Nephron progenitor cell (in vitro differentiated cells): ENCODE results near the gene C3AR1.

Experiments
- DNase-seq: peaks from one replicate; pipeline ENCODE4 v3.0.0; 2021
- H3K27ac Mint-ChIP-seq: 2 replicates; pipeline ENCODE4 v1.8.0; 2021; ENCODE audit warnings: mild to moderate bottlenecking, moderate library complexity, mixed read lengths
- H3K27me3 Mint-ChIP-seq: 2 replicates; pipeline ENCODE4 v1.8.0; 2021; ENCODE audit warnings: mild to moderate bottlenecking, low read depth, mixed read lengths; ENCODE audit not compliant: poor library complexity
- H3K36me3 Mint-ChIP-seq: 2 replicates; pipeline ENCODE4 v1.8.0; 2021; ENCODE audit warnings: low read depth, mixed read lengths
- H3K4me1 Mint-ChIP-seq: 2 replicates; pipeline ENCODE4 v1.8.0; 2021; ENCODE audit warnings: mixed read lengths
- H3K4me3 Mint-ChIP-seq: 2 replicates; pipeline ENCODE4 v1.8.0; 2021; ENCODE audit warnings: mild to moderate bottlenecking, moderate library complexity, mixed read lengths
- H3K9me3 Mint-ChIP-seq: 2 replicates; pipeline ENCODE4 v1.8.0; 2021; ENCODE audit warnings: mild to moderate bottlenecking, moderate library complexity, mixed read lengths
- TF ChIP-seq, protein P1 (sequence below): fragments of 200-600 bp; sonication (generic); IDR thresholded peaks from 2 replicates; pipeline ENCODE4 v1.5.0; 2021; ENCODE audit warnings: antibody characterized with exemption

Gene C3AR1

DNA sequence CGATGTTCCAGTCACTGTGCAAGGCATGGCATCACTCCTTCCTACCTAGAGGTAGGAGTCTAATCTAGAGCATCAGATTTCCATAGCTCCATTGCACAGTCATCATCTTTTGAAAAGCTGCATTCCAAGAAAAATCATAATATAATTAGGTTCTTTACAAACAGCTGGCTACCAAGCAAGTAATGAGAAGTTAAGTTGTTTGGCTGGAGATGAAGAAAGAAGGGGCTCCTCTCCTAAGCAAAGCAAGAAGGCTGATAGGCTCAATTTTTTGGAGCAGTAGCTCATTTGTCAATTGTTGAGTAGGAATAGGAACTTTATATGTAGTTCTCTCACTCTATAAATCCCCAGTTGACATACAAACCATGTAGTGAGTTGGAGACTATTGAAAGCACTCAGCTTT lies 25.4 kb downstream of the C3AR1 start:
- H3K27ac Mint-ChIP-seq: no peak overlapping the region
- H3K4me1 Mint-ChIP-seq: peaks cover 35% of the 10 kb centered on the region
- H3K4me3 Mint-ChIP-seq: no peak overlapping the region
- H3K36me3 Mint-ChIP-seq: peaks cover 45% of the 10 kb centered on the region
- DNase-seq: no peak
- H3K27me3 Mint-ChIP-seq: no peaks in the 10 kb centered on the region
- TF ChIP-seq, protein P1, sequence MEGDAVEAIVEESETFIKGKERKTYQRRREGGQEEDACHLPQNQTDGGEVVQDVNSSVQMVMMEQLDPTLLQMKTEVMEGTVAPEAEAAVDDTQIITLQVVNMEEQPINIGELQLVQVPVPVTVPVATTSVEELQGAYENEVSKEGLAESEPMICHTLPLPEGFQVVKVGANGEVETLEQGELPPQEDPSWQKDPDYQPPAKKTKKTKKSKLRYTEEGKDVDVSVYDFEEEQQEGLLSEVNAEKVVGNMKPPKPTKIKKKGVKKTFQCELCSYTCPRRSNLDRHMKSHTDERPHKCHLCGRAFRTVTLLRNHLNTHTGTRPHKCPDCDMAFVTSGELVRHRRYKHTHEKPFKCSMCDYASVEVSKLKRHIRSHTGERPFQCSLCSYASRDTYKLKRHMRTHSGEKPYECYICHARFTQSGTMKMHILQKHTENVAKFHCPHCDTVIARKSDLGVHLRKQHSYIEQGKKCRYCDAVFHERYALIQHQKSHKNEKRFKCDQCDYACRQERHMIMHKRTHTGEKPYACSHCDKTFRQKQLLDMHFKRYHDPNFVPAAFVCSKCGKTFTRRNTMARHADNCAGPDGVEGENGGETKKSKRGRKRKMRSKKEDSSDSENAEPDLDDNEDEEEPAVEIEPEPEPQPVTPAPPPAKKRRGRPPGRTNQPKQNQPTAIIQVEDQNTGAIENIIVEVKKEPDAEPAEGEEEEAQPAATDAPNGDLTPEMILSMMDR: no peak
- no peaks in the 10 kb centered on the region for H3K9me3 Mint-ChIP-seq

DNA sequence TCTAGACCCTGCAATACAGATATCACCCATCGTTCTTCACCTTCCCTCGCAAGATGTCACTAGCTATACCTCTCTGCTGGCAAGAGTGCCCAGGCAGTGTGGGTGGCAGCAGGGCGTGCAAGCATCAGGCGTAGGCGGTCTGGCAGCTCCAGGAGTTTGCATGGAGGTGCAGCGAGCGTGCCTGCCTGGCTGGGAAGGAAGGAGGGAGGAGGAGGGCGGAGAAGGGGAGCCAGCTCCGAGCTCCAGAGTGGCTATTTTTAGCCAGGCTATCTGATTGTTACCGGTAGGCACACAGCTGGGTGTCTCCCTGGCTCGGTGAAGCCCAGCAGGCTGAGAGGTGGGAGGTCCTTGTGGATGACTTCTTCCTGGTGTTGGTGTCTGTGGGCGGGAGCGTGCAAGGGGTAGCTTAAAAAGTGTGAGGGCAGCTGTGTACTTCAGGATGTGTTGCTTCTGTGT lies 27.5 kb downstream of the C3AR1 start:
- no peaks in the 10 kb centered on the region for H3K9me3 Mint-ChIP-seq
- peaks cover 7% of the 10 kb centered on the region for H3K27me3 Mint-ChIP-seq
- peak overlapping the region; percentile 58 for H3K4me3 Mint-ChIP-seq
- no peak overlapping the region for H3K27ac Mint-ChIP-seq
- TF ChIP-seq, protein P1: no peak
- peaks cover 56% of the 10 kb centered on the region for H3K4me1 Mint-ChIP-seq
- DNase-seq: peak; percentile 53
- peaks cover 32% of the 10 kb centered on the region for H3K36me3 Mint-ChIP-seq

DNA sequence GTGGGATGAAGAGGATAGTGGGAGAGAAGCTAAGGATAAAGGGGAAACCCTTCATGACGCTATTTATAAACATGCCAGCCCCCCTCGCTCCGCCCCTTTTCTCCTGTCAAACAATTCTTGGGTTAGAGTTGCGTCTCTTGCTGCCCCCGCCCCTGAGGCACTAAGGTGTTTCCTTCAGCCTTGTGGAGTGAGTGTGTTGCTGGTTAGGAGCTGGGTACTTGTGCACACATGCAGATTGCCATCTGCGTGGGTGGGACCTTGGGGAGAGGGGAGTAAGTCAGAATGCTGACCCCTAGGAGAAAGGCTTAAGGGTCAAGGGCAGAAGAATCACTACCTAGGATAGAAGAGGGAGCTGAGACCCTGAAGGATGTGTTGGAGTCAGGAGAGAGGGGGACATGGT lies 28.2 kb downstream of the C3AR1 start:
- DNase-seq: peak; percentile 11
- TF ChIP-seq, protein P1: no peak
- Mint-ChIP-seq H3K27ac (peak overlapping the region; percentile 49), H3K4me1 (peaks cover 64% of the 10 kb centered on the region), H3K27me3 (peaks cover 8% of the 10 kb centered on the region), H3K36me3 (peaks cover 26% of the 10 kb centered on the region), H3K9me3 (no peaks in the 10 kb centered on the region), H3K4me3 (peak overlapping the region; percentile 71)

DNA sequence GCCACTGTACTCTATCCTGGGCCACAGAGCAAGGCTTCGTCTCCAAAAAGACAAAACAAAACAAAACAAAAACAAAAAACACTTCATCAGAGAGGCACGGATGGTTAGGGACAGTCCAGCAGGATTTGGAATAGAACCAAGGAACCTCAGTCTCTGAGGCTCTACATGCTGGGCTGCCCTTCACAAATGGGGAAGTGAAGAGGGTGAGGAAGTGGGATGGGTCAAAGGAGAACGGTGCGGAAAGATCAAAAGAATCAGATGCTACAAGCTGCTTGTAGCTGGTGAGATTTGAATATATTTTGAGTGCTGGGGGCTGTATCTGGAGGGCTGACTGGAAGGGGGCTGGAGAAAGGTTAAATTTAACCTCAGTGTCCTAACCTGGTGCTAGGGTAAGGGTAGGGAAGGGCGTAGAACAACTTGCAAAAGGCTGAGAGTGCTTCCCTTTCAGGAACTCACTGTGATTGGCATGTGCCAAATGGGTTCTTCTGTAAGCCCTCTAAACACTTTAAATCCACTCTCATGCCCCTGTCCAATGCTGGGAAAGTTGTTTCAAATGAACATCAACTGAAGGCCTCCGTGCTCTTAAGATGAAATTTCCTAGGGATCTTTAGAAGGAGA lies 29.0 kb downstream of the C3AR1 start:
- peaks cover 65% of the 10 kb centered on the region for H3K4me1 Mint-ChIP-seq
- no peak overlapping the region for H3K27ac Mint-ChIP-seq
- H3K4me3 Mint-ChIP-seq: no peak overlapping the region
- peaks cover 20% of the 10 kb centered on the region for H3K36me3 Mint-ChIP-seq
- H3K27me3 Mint-ChIP-seq: peaks cover 8% of the 10 kb centered on the region
- H3K9me3 Mint-ChIP-seq: no peaks in the 10 kb centered on the region
- TF ChIP-seq, protein P1: no peak
- DNase-seq: no peak

DNA sequence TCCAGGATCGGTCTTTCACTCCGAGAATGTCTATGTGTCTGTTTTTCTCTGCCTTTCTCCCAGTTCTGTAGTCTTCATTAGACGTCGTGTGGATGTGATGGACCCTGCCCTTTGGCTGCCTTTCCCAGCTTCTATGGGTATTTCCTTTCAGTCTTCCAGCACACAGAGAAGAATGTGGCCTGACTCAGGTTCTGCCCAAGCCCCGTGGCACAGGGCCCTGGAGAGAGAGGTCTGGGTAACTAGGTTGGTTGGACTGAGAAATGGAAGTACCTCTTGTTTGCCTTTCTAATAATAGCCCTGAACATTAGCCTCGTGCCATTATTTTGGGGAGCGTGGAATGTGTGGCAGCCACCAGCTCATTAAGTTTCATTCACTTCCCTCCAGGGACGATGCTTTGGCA lies 29.8 kb downstream of the C3AR1 start:
- H3K4me1 Mint-ChIP-seq: peaks cover 70% of the 10 kb centered on the region
- H3K4me3 Mint-ChIP-seq: no peak overlapping the region

More for the DNA sequence above, 29.8 kb downstream of the C3AR1 start:
- Mint-ChIP-seq H3K9me3 (no peaks in the 10 kb centered on the region), H3K36me3 (peaks cover 13% of the 10 kb centered on the region), H3K27ac (peak overlapping the region; percentile 34), H3K27me3 (peaks cover 8% of the 10 kb centered on the region)
- TF ChIP-seq, protein P1: no peak
- DNase-seq: no peak
